ENCODE measurements around the gene CTSS. TPM values are rescaled to one million over a fixed set of nuclear protein-coding genes. Genes with fewer than 3 reads are reported as not detected.
A peak's percentile ranks its signal among the peaks of the same experiment; 100 is the strongest.

Gene CTSS
- total RNA-seq, 2 experiments from 2014 or later: 83.1 to 83.5 TPM

DNA sequence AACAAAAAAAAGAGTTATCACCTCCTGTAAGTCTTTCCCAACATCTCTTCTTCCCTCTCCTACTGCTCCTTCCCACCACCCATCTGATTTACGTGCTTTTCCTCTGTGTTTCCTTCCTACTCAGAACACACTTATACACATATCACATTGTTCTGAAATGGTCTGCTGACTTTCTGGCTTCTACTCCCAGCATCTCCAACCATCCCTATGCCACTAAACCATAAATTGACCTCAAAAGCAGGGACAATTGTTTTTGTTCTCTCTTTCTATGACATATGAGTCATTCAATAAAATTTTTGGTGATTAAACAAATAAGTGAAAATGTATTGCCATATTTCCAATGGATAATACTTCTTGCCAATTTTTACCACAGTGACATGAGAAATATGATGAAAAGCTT, 76.8 kb downstream of the CTSS start:
- no peaks in the 10 kb centered on the region for H3K27me3 ChIP-seq (ENCODE audit: control insufficient read depth in 1 of 2, insufficient read depth in 2 of 2, low read length in 2 of 2)
- no peak for DNase-seq
- no peak for ATAC-seq (ENCODE audit: poor library complexity)
- H3K4me3 ChIP-seq (ENCODE audit: low read length): no peak overlapping the region
- peaks cover 39% of the 10 kb centered on the region for H3K36me3 ChIP-seq (ENCODE audit: insufficient read depth, low read length)
- H3K4me1 Mint-ChIP-seq (ENCODE audit: low read depth): peaks cover 26% of the 10 kb centered on the region
- no peak overlapping the region for H3K4me3 Mint-ChIP-seq
- TF ChIP-seq CTCF (IDR thresholded peaks at IDR 0.05): no peak
- H3K9me3 Mint-ChIP-seq: no peaks in the 10 kb centered on the region
- H3K27ac ChIP-seq (ENCODE audit: low read depth in 1 of 2, low read length in 2 of 2): no peak overlapping the region
- peaks cover 59% of the 10 kb centered on the region for H3K36me3 Mint-ChIP-seq (ENCODE audit: low read depth)
- POLR2A ChIA-PET: no interaction called here
- no peaks in the 10 kb centered on the region for H3K27me3 Mint-ChIP-seq
- CTCF ChIA-PET: no interaction called here
- no peak overlapping the region for H3K27ac Mint-ChIP-seq
- H3K4me1 ChIP-seq (ENCODE audit: insufficient read depth, low read length): peaks cover 10% of the 10 kb centered on the region
- intact Hi-C loops (cut with DNase I, micrococcal nuclease): no loop called here
- H3K9me3 ChIP-seq (ENCODE audit: control insufficient read depth in 1 of 2, insufficient read depth in 1 of 2, low read length in 2 of 2): no peaks in the 10 kb centered on the region

GRCh38 chr1:150686275-150686674, 79.3 kb downstream of the CTSS start:
- POLR2A ChIA-PET: interaction anchor here (1.1 to 1.4 kb wide), 3 partner anchors 11 to 123 kb away, joined by 3 to 5 read pairs (median 3); partner anchors contain the start of genes ENSA and GOLPH3L
- intact Hi-C loops (cut with DNase I, micrococcal nuclease): no loop called here
- Histone ChIP-seq H3K27ac (ENCODE audit: low read depth in 1 of 2, low read length in 2 of 2) (no peak overlapping the region), H3K9me3 (ENCODE audit: control insufficient read depth in 1 of 2, insufficient read depth in 1 of 2, low read length in 2 of 2) (no peaks in the 10 kb centered on the region), H3K36me3 (ENCODE audit: insufficient read depth, low read length) (peaks cover 35% of the 10 kb centered on the region), H3K4me3 (ENCODE audit: low read length) (no peak overlapping the region), H3K27me3 (ENCODE audit: control insufficient read depth in 1 of 2, insufficient read depth in 2 of 2, low read length in 2 of 2) (no peaks in the 10 kb centered on the region), H3K4me1 (ENCODE audit: insufficient read depth, low read length) (peaks cover 10% of the 10 kb centered on the region)
- TF ChIP-seq CTCF (IDR thresholded peaks at IDR 0.05): no peak
- ATAC-seq (ENCODE audit: poor library complexity) (no peak), DNase-seq (no peak)
- Mint-ChIP-seq H3K27ac (no peak overlapping the region), H3K4me1 (ENCODE audit: low read depth) (peaks cover 19% of the 10 kb centered on the region), H3K9me3 (no peaks in the 10 kb centered on the region), H3K4me3 (no peak overlapping the region), H3K36me3 (ENCODE audit: low read depth) (peaks cover 52% of the 10 kb centered on the region), H3K27me3 (no peaks in the 10 kb centered on the region)
- CTCF ChIA-PET: no interaction called here

GRCh38 chr1:150683914-150684313, 81.7 kb downstream of the CTSS start:
- Mint-ChIP-seq H3K4me3 (no peak overlapping the region), H3K4me1 (ENCODE audit: low read depth) (peaks cover 16% of the 10 kb centered on the region), H3K27me3 (no peaks in the 10 kb centered on the region), H3K9me3 (no peaks in the 10 kb centered on the region), H3K36me3 (ENCODE audit: low read depth) (peaks cover 46% of the 10 kb centered on the region), H3K27ac (peak overlapping the region; percentile 35)
- no peak for TF ChIP-seq CTCF (IDR thresholded peaks at IDR 0.05)
- DNase-seq (peak in 3 of 14 experiments; percentile 7 to 29 (median 18)), ATAC-seq (ENCODE audit: poor library complexity) (no peak)
- Histone ChIP-seq H3K27ac (ENCODE audit: low read depth in 1 of 2, low read length in 2 of 2) (peak overlapping the region; percentile 22 to 30), H3K4me1 (ENCODE audit: insufficient read depth, low read length) (peaks cover 10% of the 10 kb centered on the region), H3K36me3 (ENCODE audit: insufficient read depth, low read length) (peaks cover 39% of the 10 kb centered on the region), H3K4me3 (ENCODE audit: low read length) (no peak overlapping the region), H3K27me3 (ENCODE audit: control insufficient read depth in 1 of 2, insufficient read depth in 2 of 2, low read length in 2 of 2) (no peaks in the 10 kb centered on the region), H3K9me3 (ENCODE audit: control insufficient read depth in 1 of 2, insufficient read depth in 1 of 2, low read length in 2 of 2) (no peaks in the 10 kb centered on the region)
- intact Hi-C loops (cut with DNase I, micrococcal nuclease): no loop called here
- CTCF ChIA-PET: interaction anchor here (0.9 to 1.1 kb wide), 3 partner anchors 8 to 123 kb away, joined by 3 to 4 read pairs (median 3); no protein-coding TSS in a partner anchor
- POLR2A ChIA-PET: interaction anchor here (1.0 kb wide), 1 partner anchor 13 kb away, joined by 6 read pairs; the partner anchor contains the start of gene GOLPH3L

Other genes with a start within 250 kb of the CTSS start
- gene ADAMTSL4, start 216.4 kb downstream of the CTSS start, total RNA-seq: under 1 TPM; 0.16 to 0.22 TPM
- gene MCL1, start 186.2 kb downstream of the CTSS start, total RNA-seq: 100 to 1,000 TPM; 737 to 747 TPM
- gene ENSA, start 136.2 kb downstream of the CTSS start, total RNA-seq: 100 to 1,000 TPM; 132 to 137 TPM
- 1 to 10 TPM; 2.4 to 2.6 TPM for gene GOLPH3L, start 68.6 kb downstream of the CTSS start, total RNA-seq
- not detected for gene HORMAD1, start 44.9 kb downstream of the CTSS start, total RNA-seq
- 10 to 100 TPM; 11.2 to 11.8 TPM for gene CTSK, start 42.5 kb upstream of the CTSS start, total RNA-seq
- 10 to 100 TPM; 18.8 to 21.5 TPM for gene ARNT, start 110.8 kb upstream of the CTSS start, total RNA-seq
- not detected for gene CTXND2, start 121.4 kb upstream of the CTSS start, total RNA-seq
- gene SETDB1, start 160.6 kb upstream of the CTSS start, total RNA-seq: 10 to 100 TPM; 39.4 to 40.4 TPM
- gene CERS2, start 209.1 kb upstream of the CTSS start, total RNA-seq: 10 to 100 TPM; 73.8 to 80.1 TPM
- not detected for gene ANXA9, start 216.5 kb upstream of the CTSS start, total RNA-seq
- gene MINDY1, start 241.1 kb upstream of the CTSS start, total RNA-seq: 1 to 10 TPM; 7.8 to 9.2 TPM
- gene PRUNE1, start 242.7 kb upstream of the CTSS start, total RNA-seq: 10 to 100 TPM; 10.9 to 12.1 TPM